Embryonic facial prominence (tissue), 1 donor: ENCODE data around the gene PIGN.

Experiments used
- DNase-seq: peaks from one replicate; pipeline ENCODE4 v3.0.0-alpha.2; 2016; ENCODE audit errors: extremely low spot score

Gene PIGN

GRCh38 chr18:62118328-62118727 lies 68.5 kb downstream of the PIGN start:
- no peak for DNase-seq

GRCh38 chr18:62109676-62110075 lies 77.2 kb downstream of the PIGN start:
- DNase-seq: no peak

GRCh38 chr18:62107881-62108280 lies 79.0 kb downstream of the PIGN start:
- DNase-seq: no peak

DNA sequence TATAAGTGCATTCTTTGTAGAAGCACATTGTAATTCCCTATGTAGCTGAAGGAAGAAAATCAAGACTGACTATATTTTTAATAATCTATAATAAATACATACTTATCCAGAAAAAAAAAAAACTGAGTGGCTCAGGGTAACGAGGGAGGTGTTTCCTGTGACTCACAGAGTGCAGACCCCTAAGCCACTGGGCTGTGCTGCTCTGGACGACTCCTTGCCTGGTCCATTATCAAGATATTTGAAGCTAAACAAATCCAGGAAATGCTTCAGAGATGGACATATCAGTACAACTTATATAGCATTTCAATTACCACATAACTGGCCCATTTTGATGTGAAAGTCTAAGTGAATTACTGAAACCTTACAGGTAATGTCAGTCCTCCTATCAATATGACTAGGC lies 80.6 kb downstream of the PIGN start:
- no peak for DNase-seq

DNA sequence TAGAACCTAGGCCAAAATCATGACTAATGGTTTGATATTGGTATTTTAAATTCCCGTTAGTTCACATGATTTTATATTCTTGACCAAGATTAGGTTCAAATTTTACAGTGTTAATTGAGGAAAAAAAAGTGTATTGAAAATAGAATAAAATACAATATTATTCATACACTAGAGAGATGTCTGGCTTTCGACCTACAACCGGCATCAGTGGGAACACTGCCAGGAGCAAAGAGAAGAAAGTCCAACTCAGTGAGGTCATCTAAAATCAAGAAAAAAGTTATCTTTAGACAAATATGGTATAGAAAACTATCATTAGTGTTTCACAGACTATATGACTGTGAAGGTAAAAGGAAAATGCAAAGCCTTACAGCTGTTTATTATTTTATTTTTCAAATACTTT lies 81.5 kb downstream of the PIGN start:
- DNase-seq: no peak

DNA sequence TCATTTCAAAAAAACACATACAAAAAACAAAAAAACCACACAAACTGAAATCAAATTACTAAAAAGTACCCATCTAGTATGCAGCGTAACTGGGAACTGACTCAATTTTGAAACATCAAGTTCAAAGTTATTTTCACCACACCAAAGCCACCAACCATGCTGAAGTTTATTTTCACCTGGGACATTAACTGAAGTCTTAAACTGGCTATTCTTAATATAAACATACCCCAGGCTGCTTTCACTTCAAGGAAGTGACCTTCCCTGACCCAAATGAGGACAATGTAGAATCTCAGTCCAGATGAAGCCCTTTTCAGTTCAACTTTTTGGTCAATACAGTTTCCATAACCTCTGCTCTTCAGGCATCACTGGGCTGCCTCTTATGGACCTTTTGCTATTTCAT lies 84.6 kb downstream of the PIGN start:
- no peak for DNase-seq

GRCh38 chr18:62101321-62101721 lies 85.5 kb downstream of the PIGN start:
- DNase-seq: peak; percentile 29

DNA sequence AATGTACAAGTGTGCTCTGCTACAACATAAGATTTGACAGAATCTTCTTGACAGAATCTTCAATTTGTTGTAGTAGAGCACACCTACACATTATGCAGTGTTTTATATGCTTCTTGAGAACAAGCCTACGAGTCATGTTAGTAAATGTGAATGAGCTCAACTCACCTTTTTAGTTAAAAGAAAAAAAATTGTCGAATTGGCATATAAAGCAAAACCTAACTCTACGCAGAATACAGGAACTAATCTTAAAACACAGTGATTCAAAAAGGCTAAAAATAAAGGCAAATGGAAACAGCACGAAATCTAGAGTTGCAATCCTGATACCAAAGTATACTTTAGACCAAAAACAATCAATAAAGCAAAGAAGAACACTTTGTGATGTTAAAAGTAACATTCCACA lies 87.9 kb downstream of the PIGN start:
- no peak for DNase-seq

DNA sequence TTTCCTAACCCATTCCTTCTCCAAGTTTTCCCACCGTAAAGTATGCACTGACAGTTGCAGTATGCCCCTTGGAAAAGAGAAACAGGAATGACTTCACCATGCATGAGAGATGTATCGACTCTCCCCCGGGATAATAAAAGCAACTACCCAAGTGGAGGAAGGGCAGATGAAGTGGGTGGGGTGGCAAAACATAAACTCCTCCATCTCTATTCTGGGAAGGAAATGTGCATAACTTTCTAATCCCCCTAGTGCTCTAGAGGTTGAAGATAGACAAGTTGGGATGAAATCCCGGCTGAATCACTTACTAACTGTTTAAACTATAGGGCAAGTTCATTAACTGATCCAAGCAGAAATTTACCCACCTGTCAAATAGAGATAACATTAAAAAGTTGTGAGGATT lies 89.2 kb downstream of the PIGN start:
- no peak for DNase-seq

GRCh38 chr18:62091487-62092120 lies 95.3 kb downstream of the PIGN start:
- no peak for DNase-seq

DNA sequence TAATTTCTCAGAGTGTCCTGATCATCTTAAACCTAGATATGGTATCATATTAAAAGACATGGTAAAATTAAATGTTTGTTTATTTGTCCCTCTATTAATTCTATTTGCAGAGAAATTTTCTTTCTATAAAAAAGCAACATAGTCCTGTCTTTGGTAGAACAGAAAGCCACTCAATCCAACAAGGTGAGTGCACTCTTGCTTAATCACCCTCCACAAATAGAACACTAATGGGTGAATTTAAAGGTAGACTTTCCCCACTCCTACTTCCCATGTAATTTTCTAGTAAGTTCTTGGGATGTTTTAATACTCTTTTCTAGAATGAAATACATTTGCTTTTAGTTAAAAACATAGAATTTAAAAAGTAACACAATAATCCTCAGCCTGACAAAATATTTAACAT lies 97.7 kb downstream of the PIGN start:
- DNase-seq: no peak

DNA sequence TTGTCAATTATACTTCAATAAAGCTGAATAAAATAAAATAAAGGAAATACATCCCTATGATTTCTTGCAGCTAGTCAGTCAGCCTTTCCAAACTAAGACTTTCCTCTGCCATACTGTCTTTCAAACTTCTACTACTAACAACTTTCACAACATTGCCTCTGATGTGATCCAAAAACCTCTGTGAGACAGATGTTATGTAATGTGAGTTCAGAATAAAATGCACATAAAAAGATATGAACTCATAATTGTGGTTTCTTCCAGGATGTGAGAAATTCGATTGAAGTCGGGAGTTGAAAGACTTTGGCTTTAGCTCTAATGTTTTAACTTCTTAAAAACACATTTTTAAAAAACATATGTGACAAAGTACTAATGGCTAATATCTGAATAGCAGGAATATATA lies 98.7 kb downstream of the PIGN start:
- DNase-seq: no peak

- DNase-seq: no peak
These were observed 101.1 kb downstream of the PIGN start for GRCh38 chr18:62085756-62086155.

GRCh38 chr18:62081761-62082294 lies 105.0 kb downstream of the PIGN start:
- DNase-seq: no peak

GRCh38 chr18:62081248-62081647 lies 105.6 kb downstream of the PIGN start:
- DNase-seq: no peak

DNA sequence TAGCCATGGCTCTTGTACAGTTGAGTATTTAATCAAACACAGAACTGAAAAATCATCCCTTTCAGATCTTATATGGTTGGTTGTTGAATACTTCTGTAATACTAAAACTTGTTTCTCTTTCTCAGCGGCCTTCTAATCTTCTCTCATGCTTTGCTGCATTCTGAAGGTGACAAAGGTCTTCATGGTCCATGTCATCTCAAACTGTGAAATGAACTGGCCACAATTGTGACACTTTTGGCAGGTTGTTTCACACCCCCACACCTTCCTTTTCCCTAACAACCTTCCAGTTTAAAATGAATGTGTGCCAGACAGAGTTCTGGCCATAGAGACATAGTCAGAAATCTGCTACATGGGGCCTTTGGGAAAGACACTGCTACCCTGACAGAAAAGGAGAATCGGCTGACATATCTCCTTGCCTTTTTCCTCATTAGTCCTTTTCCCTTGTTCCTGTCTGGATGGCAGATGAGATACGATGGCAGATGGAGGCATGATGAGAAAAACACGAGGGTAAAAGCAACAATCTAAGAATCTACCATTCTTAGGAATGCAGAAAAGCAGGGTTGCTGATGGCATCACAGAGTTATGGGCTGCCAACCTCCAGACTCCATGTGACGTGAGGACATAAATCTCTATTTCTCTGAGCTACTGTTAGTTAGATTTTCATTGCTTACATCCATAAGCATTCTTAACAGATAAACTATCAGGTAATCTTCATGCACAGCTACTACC lies 106.5 kb downstream of the PIGN start:
- DNase-seq: no peak

- no peak for DNase-seq
These were observed 113.2 kb downstream of the PIGN start for GRCh38 chr18:62073461-62074281.

DNA sequence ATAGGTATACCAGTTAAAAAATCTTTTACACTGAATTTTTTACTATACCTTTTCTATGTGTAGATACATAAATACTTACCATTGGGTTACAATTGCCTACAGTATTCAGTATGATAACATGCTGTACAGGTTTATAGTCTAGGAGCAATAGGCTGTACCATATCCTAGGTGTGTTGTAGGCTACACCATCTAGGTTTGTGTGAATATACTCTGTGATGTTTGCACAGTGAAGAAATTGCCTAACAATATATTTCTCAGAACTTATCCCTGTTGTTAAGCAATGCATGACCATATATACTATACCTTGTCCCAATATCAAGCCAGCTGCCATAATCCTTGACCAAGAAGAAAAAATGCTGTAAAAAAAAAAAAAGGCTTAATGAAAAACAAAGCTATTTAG lies 114.5 kb downstream of the PIGN start:
- DNase-seq: no peak

GRCh38 chr18:62071071-62071470 lies 115.8 kb downstream of the PIGN start:
- DNase-seq: no peak

GRCh38 chr18:62070302-62070701 lies 116.6 kb downstream of the PIGN start:
- DNase-seq: no peak

- no peak for DNase-seq
These were observed 117.3 kb downstream of the PIGN start for GRCh38 chr18:62069556-62069955.

DNA sequence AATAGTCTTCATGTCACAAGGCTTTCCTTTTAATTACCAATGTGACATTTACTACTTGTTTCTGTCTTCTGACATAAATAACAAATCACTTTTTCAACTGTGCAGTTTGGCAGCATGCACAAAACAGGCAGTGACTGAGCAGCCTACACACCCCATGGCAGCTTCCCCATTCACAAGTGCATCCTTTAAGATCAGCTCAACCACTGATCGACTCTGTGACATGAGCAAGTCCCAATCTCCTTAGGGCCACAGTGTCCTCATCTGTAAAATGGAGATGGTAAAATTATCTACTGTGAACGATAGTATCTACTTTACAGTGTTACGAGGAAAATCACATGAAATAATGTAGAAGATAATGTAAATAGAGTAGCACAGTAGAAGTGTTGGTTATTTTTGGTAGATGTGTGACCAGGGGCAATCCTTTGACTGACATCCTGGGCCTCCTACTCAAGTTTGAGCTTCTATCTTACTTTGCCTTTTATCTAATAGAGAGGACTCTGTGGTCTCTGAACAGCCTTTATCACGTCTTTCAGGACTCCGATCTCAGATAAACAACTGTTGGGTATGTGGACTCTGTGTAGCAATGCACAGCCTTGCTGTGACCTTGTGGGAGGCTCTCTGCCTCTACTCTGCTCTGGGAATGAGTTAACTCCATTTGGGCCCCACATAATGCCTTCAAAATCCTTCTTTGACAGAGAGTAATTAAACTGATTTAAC lies 120.6 kb downstream of the PIGN start:
- no peak for DNase-seq
